ENCODE measurements around the gene ABCA13.
"Not testable (repeated sequence)": the region's sequence is repeated elsewhere in the genome, so short reads cannot be mapped to it uniquely, and the experiment has no call there.

Gene ABCA13

GRCh38 chr7:48176356-48176893 is 5.2 kb downstream of the ABCA13 start:
- H3K9me3 ChIP-seq (ENCODE audit: control insufficient read depth, insufficient read depth, low read length), result no peaks in the 10 kb centered on the region
- no peak overlapping the region for H3K4me3 ChIP-seq (ENCODE audit: low read depth, low read length)
- H3K36me3 ChIP-seq (ENCODE audit: control insufficient read depth, insufficient read depth, low read length), result no peaks in the 10 kb centered on the region
- no peak overlapping the region for H3K9ac ChIP-seq (ENCODE audit: low read depth, low read length)
- H3K27me3 ChIP-seq (ENCODE audit: control insufficient read depth, insufficient read depth, low read length), result peaks cover 29% of the 10 kb centered on the region
- peaks cover 20% of the 10 kb centered on the region for H3K4me1 ChIP-seq (ENCODE audit: control insufficient read depth, insufficient read depth, low read length)

GRCh38 chr7:48177271-48177670 is 6.0 kb downstream of the ABCA13 start:
- H3K27me3 ChIP-seq (ENCODE audit: control insufficient read depth, insufficient read depth, low read length), result peaks cover 29% of the 10 kb centered on the region
- H3K4me3 ChIP-seq (ENCODE audit: low read depth, low read length), result no peak overlapping the region
- no peaks in the 10 kb centered on the region for H3K9me3 ChIP-seq (ENCODE audit: control insufficient read depth, insufficient read depth, low read length)
- no peak overlapping the region for H3K9ac ChIP-seq (ENCODE audit: low read depth, low read length)
- peaks cover 20% of the 10 kb centered on the region for H3K4me1 ChIP-seq (ENCODE audit: control insufficient read depth, insufficient read depth, low read length)
- no peaks in the 10 kb centered on the region for H3K36me3 ChIP-seq (ENCODE audit: control insufficient read depth, insufficient read depth, low read length)

- Histone ChIP-seq H3K4me1 (ENCODE audit: control insufficient read depth, insufficient read depth, low read length) (peaks cover 20% of the 10 kb centered on the region), H3K36me3 (ENCODE audit: control insufficient read depth, insufficient read depth, low read length) (no peaks in the 10 kb centered on the region), H3K9ac (ENCODE audit: low read depth, low read length) (no peak overlapping the region), H3K4me3 (ENCODE audit: low read depth, low read length) (no peak overlapping the region), H3K27me3 (ENCODE audit: control insufficient read depth, insufficient read depth, low read length) (peaks cover 29% of the 10 kb centered on the region), H3K9me3 (ENCODE audit: control insufficient read depth, insufficient read depth, low read length) (no peaks in the 10 kb centered on the region)
Observed at GRCh38 chr7:48179496-48180030, 8.3 kb downstream of the ABCA13 start.

- Histone ChIP-seq H3K4me1 (ENCODE audit: control insufficient read depth, insufficient read depth, low read length) (peaks cover 17% of the 10 kb centered on the region), H3K9ac (ENCODE audit: low read depth, low read length) (no peak overlapping the region), H3K9me3 (ENCODE audit: control insufficient read depth, insufficient read depth, low read length) (no peaks in the 10 kb centered on the region), H3K27me3 (ENCODE audit: control insufficient read depth, insufficient read depth, low read length) (peaks cover 23% of the 10 kb centered on the region), H3K36me3 (ENCODE audit: control insufficient read depth, insufficient read depth, low read length) (no peaks in the 10 kb centered on the region), H3K4me3 (ENCODE audit: low read depth, low read length) (no peak overlapping the region)
Observed at GRCh38 chr7:48180981-48181380, 9.7 kb downstream of the ABCA13 start.

- H3K9me3 ChIP-seq (ENCODE audit: control insufficient read depth, insufficient read depth, low read length), result no peaks in the 10 kb centered on the region
- peaks cover 10% of the 10 kb centered on the region for H3K27me3 ChIP-seq (ENCODE audit: control insufficient read depth, insufficient read depth, low read length)
- peaks cover 6% of the 10 kb centered on the region for H3K4me1 ChIP-seq (ENCODE audit: control insufficient read depth, insufficient read depth, low read length)
- no peak overlapping the region for H3K9ac ChIP-seq (ENCODE audit: low read depth, low read length)
- H3K4me3 ChIP-seq (ENCODE audit: low read depth, low read length), result no peak overlapping the region
- H3K36me3 ChIP-seq (ENCODE audit: control insufficient read depth, insufficient read depth, low read length), result no peaks in the 10 kb centered on the region
Observed at GRCh38 chr7:48182718-48183369, 11.6 kb downstream of the ABCA13 start.

- Histone ChIP-seq H3K4me1 (ENCODE audit: control insufficient read depth, insufficient read depth, low read length) (peaks cover 6% of the 10 kb centered on the region), H3K36me3 (ENCODE audit: control insufficient read depth, insufficient read depth, low read length) (no peaks in the 10 kb centered on the region), H3K27me3 (ENCODE audit: control insufficient read depth, insufficient read depth, low read length) (peaks cover 6% of the 10 kb centered on the region), H3K4me3 (ENCODE audit: low read depth, low read length) (no peak overlapping the region), H3K9me3 (ENCODE audit: control insufficient read depth, insufficient read depth, low read length) (no peaks in the 10 kb centered on the region), H3K9ac (ENCODE audit: low read depth, low read length) (no peak overlapping the region)
Observed at GRCh38 chr7:48183370-48183743, 12.1 kb downstream of the ABCA13 start.

GRCh38 chr7:48183965-48184364 is 12.7 kb downstream of the ABCA13 start:
- Histone ChIP-seq H3K9me3 (ENCODE audit: control insufficient read depth, insufficient read depth, low read length) (no peaks in the 10 kb centered on the region), H3K4me3 (ENCODE audit: low read depth, low read length) (no peak overlapping the region), H3K4me1 (ENCODE audit: control insufficient read depth, insufficient read depth, low read length) (peaks cover 6% of the 10 kb centered on the region), H3K36me3 (ENCODE audit: control insufficient read depth, insufficient read depth, low read length) (no peaks in the 10 kb centered on the region), H3K9ac (ENCODE audit: low read depth, low read length) (no peak overlapping the region), H3K27me3 (ENCODE audit: control insufficient read depth, insufficient read depth, low read length) (peaks cover 6% of the 10 kb centered on the region)

- Histone ChIP-seq H3K4me1 (ENCODE audit: control insufficient read depth, insufficient read depth, low read length) (no peaks in the 10 kb centered on the region), H3K9ac (ENCODE audit: low read depth, low read length) (no peak overlapping the region), H3K4me3 (ENCODE audit: low read depth, low read length) (no peak overlapping the region), H3K36me3 (ENCODE audit: control insufficient read depth, insufficient read depth, low read length) (no peaks in the 10 kb centered on the region), H3K27me3 (ENCODE audit: control insufficient read depth, insufficient read depth, low read length) (no peaks in the 10 kb centered on the region), H3K9me3 (ENCODE audit: control insufficient read depth, insufficient read depth, low read length) (no peaks in the 10 kb centered on the region)
Observed at GRCh38 chr7:48188776-48189520, 17.7 kb downstream of the ABCA13 start.

GRCh38 chr7:48192996-48193395 is 21.7 kb downstream of the ABCA13 start:
- Histone ChIP-seq H3K9ac (ENCODE audit: low read depth, low read length) (no peak overlapping the region), H3K27me3 (ENCODE audit: control insufficient read depth, insufficient read depth, low read length) (no peaks in the 10 kb centered on the region), H3K9me3 (ENCODE audit: control insufficient read depth, insufficient read depth, low read length) (no peaks in the 10 kb centered on the region), H3K4me1 (ENCODE audit: control insufficient read depth, insufficient read depth, low read length) (no peaks in the 10 kb centered on the region), H3K36me3 (ENCODE audit: control insufficient read depth, insufficient read depth, low read length) (no peaks in the 10 kb centered on the region), H3K4me3 (ENCODE audit: low read depth, low read length) (no peak overlapping the region)

GRCh38 chr7:48193421-48193820 is 22.2 kb downstream of the ABCA13 start:
- Histone ChIP-seq H3K9me3 (ENCODE audit: control insufficient read depth, insufficient read depth, low read length) (no peaks in the 10 kb centered on the region), H3K9ac (ENCODE audit: low read depth, low read length) (no peak overlapping the region)

GRCh38 chr7:48200946-48201589 is 29.8 kb downstream of the ABCA13 start:
- not testable (repeated sequence) for H3K36me3 ChIP-seq (ENCODE audit: control insufficient read depth, insufficient read depth, low read length); H3K4me1 ChIP-seq (ENCODE audit: control insufficient read depth, insufficient read depth, low read length); H3K9me3 ChIP-seq (ENCODE audit: control insufficient read depth, insufficient read depth, low read length); H3K27me3 ChIP-seq (ENCODE audit: control insufficient read depth, insufficient read depth, low read length)
- Histone ChIP-seq H3K9ac (ENCODE audit: low read depth, low read length) (peak overlapping the region; percentile 24), H3K4me3 (ENCODE audit: low read depth, low read length) (peak overlapping the region; percentile 30)

More at GRCh38 chr7:48193421-48193820, 22.2 kb downstream of the ABCA13 start:
- no peak overlapping the region for H3K4me3 ChIP-seq (ENCODE audit: low read depth, low read length)
- no peaks in the 10 kb centered on the region for H3K36me3 ChIP-seq (ENCODE audit: control insufficient read depth, insufficient read depth, low read length)
- no peaks in the 10 kb centered on the region for H3K27me3 ChIP-seq (ENCODE audit: control insufficient read depth, insufficient read depth, low read length)
- no peaks in the 10 kb centered on the region for H3K4me1 ChIP-seq (ENCODE audit: control insufficient read depth, insufficient read depth, low read length)

All from iPS-15b (cell line).